Activated CD4-positive, alpha-beta T cell treated with anti-CD3 and anti-CD28 coated beads for 4 hours (primary cell): Measurements from ENCODE around the gene FANCG.

ENCODE experiments used
- DNase-seq, 2 donors: peaks; one replicate each; pipeline ENCODE4 v3.0.0-alpha.2; 2020

FANCG gene

GRCh38 chr9:35102769-35103659, 23.3 kb upstream of the FANCG start, which contains the start of gene STOML2:
Gene STOML2, minus strand, starts transcription at chr9:35103131. Its CDS starts 37 bp downstream, at chr9:35103094.
- peak; percentile 90 to 91 for DNase-seq

- no peak for DNase-seq
Measured at GRCh38 chr9:35102465-35102768, 22.7 kb upstream of the FANCG start.

- no peak for DNase-seq
Measured at GRCh38 chr9:35097573-35097972, 17.8 kb upstream of the FANCG start.

- peak; percentile 87 to 90 for DNase-seq
Measured at GRCh38 chr9:35096035-35096849, 16.5 kb upstream of the FANCG start, which contains the start of gene PIGO. Gene PIGO, minus strand, starts transcription at chr9:35096591. Its CDS starts 1,026 bp downstream, at chr9:35095565.

GRCh38 chr9:35091536-35091935, 11.8 kb upstream of the FANCG start:
- DNase-seq = no peak

GRCh38 chr9:35089434-35089833, 9.7 kb upstream of the FANCG start:
- DNase-seq = no peak

GRCh38 chr9:35085078-35085477, 5.3 kb upstream of the FANCG start:
- no peak for DNase-seq

GRCh38 chr9:35079041-35079425, 709 bp downstream of the FANCG start:
- no peak for DNase-seq

- no peak for DNase-seq
Measured at GRCh38 chr9:35078066-35078465, 1.7 kb downstream of the FANCG start.

GRCh38 chr9:35076848-35077247, 2.9 kb downstream of the FANCG start:
- no peak for DNase-seq

- DNase-seq = no peak
Measured at GRCh38 chr9:35075358-35075757, 4.4 kb downstream of the FANCG start.

- no peak for DNase-seq
Measured at GRCh38 chr9:35074791-35075190, 5.0 kb downstream of the FANCG start.

GRCh38 chr9:35074141-35074540, 5.6 kb downstream of the FANCG start:
- DNase-seq = no peak

- no peak for DNase-seq
Measured at GRCh38 chr9:35073279-35073612, 6.5 kb downstream of the FANCG start.

GRCh38 chr9:35072461-35073278, 7.1 kb downstream of the FANCG start, which contains the start of gene VCP:
Gene VCP, minus strand, starts transcription at chr9:35072625. Its CDS starts 272 bp downstream, at chr9:35072353.
- peak; percentile 96 for DNase-seq

- DNase-seq = peak; percentile 55 to 74
Measured at GRCh38 chr9:35071814-35072460, 7.8 kb downstream of the FANCG start.

GRCh38 chr9:35070823-35071813, 8.6 kb downstream of the FANCG start:
- DNase-seq = no peak

- DNase-seq = no peak
Measured at GRCh38 chr9:35069020-35069419, 10.7 kb downstream of the FANCG start.

- no peak for DNase-seq
Measured at GRCh38 chr9:35067056-35067455, 12.7 kb downstream of the FANCG start.

GRCh38 chr9:35060548-35061207, 19.1 kb downstream of the FANCG start:
- DNase-seq = no peak

GRCh38 chr9:35059438-35059837, 20.3 kb downstream of the FANCG start:
- DNase-seq = no peak
